ENCODE results near the gene RBP3. TPM values are rescaled to one million over a fixed set of nuclear protein-coding genes. Genes with fewer than 3 reads are reported as not detected.
A peak's percentile ranks its signal among the peaks of the same experiment; 100 is the strongest.

Gene RBP3
- total RNA-seq, 1 experiment from 2014 or later = not detected

DNA sequence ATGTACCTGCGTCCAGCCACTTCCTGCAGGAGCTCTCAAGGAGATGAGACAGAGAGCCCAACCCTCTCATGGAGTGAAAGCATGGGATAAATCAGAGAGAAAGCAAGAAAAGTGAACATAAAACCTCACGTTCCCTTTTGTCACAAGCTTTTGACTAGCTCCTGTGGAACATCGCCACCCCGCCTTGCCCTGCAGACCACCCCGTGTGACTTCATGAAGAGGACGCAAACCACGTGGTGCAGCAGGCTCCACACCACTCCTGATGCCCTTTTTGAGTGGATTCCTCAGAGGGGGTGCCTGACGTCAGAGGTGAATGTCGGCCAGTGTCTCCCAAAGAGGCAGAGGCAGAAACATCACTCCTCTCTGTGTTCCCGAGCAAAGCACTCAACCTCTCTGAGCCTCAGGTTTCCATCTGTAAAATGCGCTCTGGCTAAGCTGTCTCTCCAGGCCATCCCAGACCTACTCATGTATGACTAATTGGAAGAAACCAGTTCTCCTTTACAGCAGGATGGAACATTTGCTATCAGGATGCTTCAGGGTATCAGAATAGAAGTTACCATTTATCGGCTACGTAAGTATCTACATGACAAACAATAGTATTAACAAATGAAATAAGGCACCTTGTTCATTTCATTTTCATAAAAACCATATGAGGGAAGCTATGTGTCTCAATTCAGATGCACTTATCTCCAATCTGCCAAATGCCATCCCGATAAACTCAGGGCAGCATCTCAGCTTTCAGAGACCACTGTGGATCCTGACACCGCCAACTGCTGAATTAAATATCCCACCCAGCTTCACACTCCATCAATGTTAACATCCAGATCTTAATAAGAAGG, 30.7 kb downstream of the RBP3 start:
- Histone ChIP-seq H4K91ac (ENCODE audit: insufficient read length, low read depth, low read length) (no peak overlapping the region), H2BK120ac (ENCODE audit: low read depth, low read length, poor library complexity, severe bottlenecking) (no peak overlapping the region), H4K20me1 (ENCODE audit: control insufficient read depth, insufficient read depth, insufficient read length) (no peaks in the 10 kb centered on the region), H3K23ac (ENCODE audit: insufficient read length, low read depth, low read length) (no peak overlapping the region), H3K27ac (ENCODE audit: insufficient read length, low read depth, low read length) (no peak overlapping the region), H2BK12ac (ENCODE audit: insufficient read length, low read depth, low read length) (no peak overlapping the region), H2BK20ac (ENCODE audit: low read depth, low read length, poor library complexity, severe bottlenecking) (no peak overlapping the region), H3K56ac (ENCODE audit: insufficient read length, low read depth, low read length) (no peak overlapping the region), H3K4me2 (ENCODE audit: insufficient read depth, insufficient read length, low read length) (no peak overlapping the region), H3K4ac (ENCODE audit: low read depth, low read length) (no peak overlapping the region), H4K8ac (replicated peaks; ENCODE audit: insufficient read length, low read depth, low read length) (no peak overlapping the region), H4K5ac (ENCODE audit: insufficient read length, low read depth, low read length) (no peak overlapping the region), H3K18ac (ENCODE audit: insufficient read length, low read depth, low read length) (no peak overlapping the region), H3K9me3 (ENCODE audit: control insufficient read depth, low read depth, low read length) (no peaks in the 10 kb centered on the region), H3T11ph (ENCODE audit: low read length) (no peak overlapping the region), H3K27me3 (ENCODE audit: insufficient read depth, low read length) (no peaks in the 10 kb centered on the region), H3K14ac (ENCODE audit: insufficient read depth, low read length) (no peak overlapping the region), H3K23me2 (ENCODE audit: insufficient read length, low read depth, low read length, poor library complexity, severe bottlenecking) (peaks cover 3% of the 10 kb centered on the region), H2AFZ (ENCODE audit: low read length) (no peak overlapping the region), H3K79me2 (ENCODE audit: insufficient read depth, low read length) (no peaks in the 10 kb centered on the region), H2AK5ac (ENCODE audit: insufficient read length, low read length) (no peak overlapping the region), H3K4me1 (ENCODE audit: insufficient read depth, low read length) (peaks cover 2% of the 10 kb centered on the region; the same call in 1 of the 2 replicates), H2BK5ac (ENCODE audit: insufficient read length, low read length) (no peak overlapping the region), H3K9ac (ENCODE audit: extremely low read depth, insufficient read length, low read length) (no peak overlapping the region), H2BK15ac (ENCODE audit: low read depth, low read length) (no peak overlapping the region), H3K79me1 (ENCODE audit: insufficient read depth, low read depth, low read length, poor library complexity, severe bottlenecking) (no peaks in the 10 kb centered on the region)
- no peak overlapping the region for H3K4me3 Mint-ChIP-seq
- TF ChIP-seq, protein P1, sequence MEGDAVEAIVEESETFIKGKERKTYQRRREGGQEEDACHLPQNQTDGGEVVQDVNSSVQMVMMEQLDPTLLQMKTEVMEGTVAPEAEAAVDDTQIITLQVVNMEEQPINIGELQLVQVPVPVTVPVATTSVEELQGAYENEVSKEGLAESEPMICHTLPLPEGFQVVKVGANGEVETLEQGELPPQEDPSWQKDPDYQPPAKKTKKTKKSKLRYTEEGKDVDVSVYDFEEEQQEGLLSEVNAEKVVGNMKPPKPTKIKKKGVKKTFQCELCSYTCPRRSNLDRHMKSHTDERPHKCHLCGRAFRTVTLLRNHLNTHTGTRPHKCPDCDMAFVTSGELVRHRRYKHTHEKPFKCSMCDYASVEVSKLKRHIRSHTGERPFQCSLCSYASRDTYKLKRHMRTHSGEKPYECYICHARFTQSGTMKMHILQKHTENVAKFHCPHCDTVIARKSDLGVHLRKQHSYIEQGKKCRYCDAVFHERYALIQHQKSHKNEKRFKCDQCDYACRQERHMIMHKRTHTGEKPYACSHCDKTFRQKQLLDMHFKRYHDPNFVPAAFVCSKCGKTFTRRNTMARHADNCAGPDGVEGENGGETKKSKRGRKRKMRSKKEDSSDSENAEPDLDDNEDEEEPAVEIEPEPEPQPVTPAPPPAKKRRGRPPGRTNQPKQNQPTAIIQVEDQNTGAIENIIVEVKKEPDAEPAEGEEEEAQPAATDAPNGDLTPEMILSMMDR (conservative IDR thresholded peaks at IDR 0.05) = no peak
- DNase-seq = peak; percentile 10
- no peaks in the 10 kb centered on the region for H3K9me3 Mint-ChIP-seq
- no peak overlapping the region for H3K27ac Mint-ChIP-seq
- peaks cover 26% of the 10 kb centered on the region for H3K27me3 Mint-ChIP-seq (ENCODE audit: low read depth)
- no peaks in the 10 kb centered on the region for H3K36me3 Mint-ChIP-seq (ENCODE audit: insufficient read depth in 1 of 3, low read depth in 3 of 3)
- peaks cover 28 to 34% of the 10 kb centered on the region in 2 experiments for H3K4me1 Mint-ChIP-seq
- WGBS (ENCODE audit: extremely low coverage, insufficient read length, low lambda C conversion rate) = no CpG with 5 or more reads among the region's 15 CpGs
